IPS-18c (cell line): ENCODE results near the gene RBM20.

Experiments used
- H3K4me3 ChIP-seq: 2 replicates; pipeline ENCODE4 v1.7.0; 2013; ENCODE audit warnings: low read depth, mild to moderate bottlenecking, low read length, moderate library complexity; ENCODE audit not compliant: insufficient read depth
- H3K9me3 ChIP-seq: one replicate; pipeline ENCODE4 v1.6.1; 2013; ENCODE audit warnings: mild to moderate bottlenecking, low read length, moderate library complexity; ENCODE audit not compliant: control insufficient read depth, insufficient read depth

The RBM20 gene

GRCh38 chr10:110641256-110641655 lies 2.9 kb upstream of the RBM20 start:
- H3K9me3 ChIP-seq, result peaks cover 2% of the 10 kb centered on the region
- H3K4me3 ChIP-seq, result no peak overlapping the region

GRCh38 chr10:110642204-110643034 lies 1.7 kb upstream of the RBM20 start:
- Histone ChIP-seq H3K9me3 (peaks cover 2% of the 10 kb centered on the region), H3K4me3 (peak overlapping the region; percentile 62; the same call in 1 of the 2 replicates)

GRCh38 chr10:110643035-110643652 lies 992 bp upstream of the RBM20 start:
- Histone ChIP-seq H3K9me3 (peaks cover 2% of the 10 kb centered on the region), H3K4me3 (peak overlapping the region; percentile 62)

DNA sequence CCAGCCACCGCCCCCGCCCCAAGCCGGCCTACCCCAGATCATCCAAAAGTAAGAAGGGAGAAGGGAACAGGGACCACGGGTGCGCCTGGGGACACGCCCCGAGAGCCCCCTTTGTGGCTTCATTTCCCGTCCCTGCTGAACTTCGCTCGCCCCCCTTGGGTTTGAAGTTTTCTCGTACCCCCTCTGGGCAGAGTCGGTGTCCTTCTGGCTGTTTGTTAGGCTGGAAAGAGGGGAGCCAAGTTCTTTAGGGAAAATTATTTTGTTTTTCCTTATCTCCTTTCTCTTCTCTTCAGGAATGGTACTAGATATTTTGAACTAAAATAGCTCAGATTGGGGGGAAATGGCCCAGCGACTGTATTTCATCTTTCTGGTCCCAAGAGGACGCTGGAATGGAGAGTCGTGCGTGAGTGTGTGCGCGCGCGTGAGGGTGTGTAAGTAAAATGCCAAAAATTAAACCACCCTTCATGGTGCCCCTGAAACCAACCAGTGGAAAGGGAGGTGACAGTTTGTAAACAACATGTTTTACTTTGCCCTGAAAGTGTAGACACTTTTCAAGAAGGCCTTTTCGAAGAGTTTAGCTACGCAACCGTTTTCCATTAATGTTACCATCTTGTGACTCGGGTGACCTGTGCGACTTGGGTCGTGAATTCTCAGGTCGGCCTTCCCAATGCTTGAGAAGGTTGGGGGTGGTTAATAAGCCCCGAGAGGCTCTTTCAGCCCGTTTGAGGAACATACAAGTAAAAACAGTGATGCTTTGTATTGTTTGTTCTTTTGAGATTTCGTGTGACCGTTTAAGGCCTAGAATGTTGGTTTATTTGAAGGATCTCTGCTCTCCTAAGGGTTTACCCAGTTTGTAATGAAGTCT lies 694 bp downstream of the RBM20 start:
- H3K4me3 ChIP-seq, result peak overlapping the region; percentile 62
- H3K9me3 ChIP-seq, result peaks cover 2% of the 10 kb centered on the region

DNA sequence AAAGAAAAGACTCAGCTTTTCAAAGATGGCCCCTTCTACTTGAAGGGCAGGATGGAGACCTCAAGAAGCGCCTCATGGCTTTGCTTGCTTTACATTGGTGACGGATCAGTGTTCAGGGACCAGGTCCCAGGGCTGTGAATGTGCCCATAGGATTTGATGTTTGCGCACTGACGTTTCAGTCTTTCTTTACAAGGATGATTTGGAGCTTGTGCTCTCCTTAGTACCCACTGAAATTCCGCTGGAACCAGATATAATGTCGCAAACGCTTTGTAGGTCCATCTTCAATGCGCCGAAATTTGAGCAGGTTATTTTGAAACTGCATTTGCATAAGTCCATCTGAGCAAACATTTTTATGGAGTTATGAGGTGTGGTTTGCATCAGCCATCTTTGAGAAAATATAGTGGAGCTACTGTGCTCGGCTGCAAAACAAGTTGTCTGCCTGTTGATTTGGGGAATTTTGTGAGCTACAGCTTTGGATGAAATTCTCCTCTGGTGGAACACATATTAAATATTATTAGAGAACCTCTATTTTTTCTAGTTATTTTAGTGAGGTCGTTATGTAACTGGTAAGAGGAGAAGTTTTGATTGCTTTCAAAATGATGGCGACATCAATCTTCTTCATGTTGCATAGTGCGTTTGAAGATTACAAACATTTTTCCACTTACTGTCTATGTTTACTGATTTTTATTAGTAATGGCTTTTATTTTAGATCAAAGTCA lies 2.4 kb downstream of the RBM20 start:
- peaks cover 2% of the 10 kb centered on the region for H3K9me3 ChIP-seq
- no peak overlapping the region for H3K4me3 ChIP-seq

DNA sequence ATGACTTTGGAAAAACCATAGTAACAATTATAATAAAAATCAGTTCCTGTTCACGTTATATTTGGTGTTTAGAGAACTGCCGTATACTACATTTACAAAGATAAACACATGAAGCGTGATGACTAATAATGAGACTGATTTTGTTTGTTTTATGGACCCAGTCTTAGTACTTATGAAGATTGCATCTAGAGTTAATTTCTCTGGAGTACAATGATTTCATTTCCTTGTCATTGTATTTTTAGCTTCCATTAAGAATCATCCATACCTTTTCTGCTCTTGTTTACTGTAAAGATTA lies 2.9 kb downstream of the RBM20 start:
- H3K9me3 ChIP-seq, result peaks cover 2% of the 10 kb centered on the region
- no peak overlapping the region for H3K4me3 ChIP-seq

GRCh38 chr10:110648692-110649346 lies 4.7 kb downstream of the RBM20 start:
- H3K9me3 ChIP-seq, result no peaks in the 10 kb centered on the region
- H3K4me3 ChIP-seq, result no peak overlapping the region

DNA sequence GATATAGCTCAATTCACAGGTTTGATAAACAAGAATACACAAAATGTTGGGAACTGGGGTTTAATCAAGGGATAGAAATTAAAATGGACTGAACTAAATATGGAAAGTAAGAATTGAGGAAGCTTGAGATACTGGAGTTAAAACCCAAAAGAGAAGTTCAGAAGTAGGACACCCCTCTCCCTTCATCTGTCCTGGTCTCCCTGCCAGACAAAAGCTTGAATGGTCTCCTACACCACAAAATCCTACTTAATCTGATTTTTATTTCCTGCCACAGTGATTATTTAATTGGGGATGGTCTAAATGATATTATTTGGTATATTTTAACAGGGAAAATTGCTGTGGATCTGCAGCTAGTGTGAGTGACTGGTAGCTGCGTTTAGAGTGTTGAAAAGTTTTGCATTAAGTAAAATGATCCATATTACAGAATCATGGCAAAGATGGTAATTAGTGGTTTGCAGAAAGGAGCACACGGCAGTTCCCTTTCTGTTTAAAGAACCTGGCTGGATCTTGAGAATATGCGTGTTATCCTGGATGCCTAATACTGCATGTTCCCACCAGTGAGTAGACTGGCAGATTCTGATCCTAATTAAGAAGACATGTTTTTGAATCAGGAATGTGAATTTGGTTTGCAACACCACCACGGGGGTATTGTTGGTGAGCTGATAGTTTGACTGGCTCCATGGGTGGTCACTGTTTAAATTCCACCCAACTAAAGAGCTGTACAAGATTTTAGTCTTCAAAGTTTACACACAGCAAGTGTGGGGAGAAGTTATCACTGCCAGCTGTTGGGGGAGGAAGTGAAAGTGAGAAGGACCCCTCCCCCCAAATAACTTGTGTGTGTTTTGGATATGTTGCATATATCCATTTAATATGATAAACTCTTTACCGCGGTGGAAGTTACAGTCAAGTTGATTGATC lies 5.5 kb downstream of the RBM20 start:
- Histone ChIP-seq H3K4me3 (no peak overlapping the region), H3K9me3 (no peaks in the 10 kb centered on the region)

DNA sequence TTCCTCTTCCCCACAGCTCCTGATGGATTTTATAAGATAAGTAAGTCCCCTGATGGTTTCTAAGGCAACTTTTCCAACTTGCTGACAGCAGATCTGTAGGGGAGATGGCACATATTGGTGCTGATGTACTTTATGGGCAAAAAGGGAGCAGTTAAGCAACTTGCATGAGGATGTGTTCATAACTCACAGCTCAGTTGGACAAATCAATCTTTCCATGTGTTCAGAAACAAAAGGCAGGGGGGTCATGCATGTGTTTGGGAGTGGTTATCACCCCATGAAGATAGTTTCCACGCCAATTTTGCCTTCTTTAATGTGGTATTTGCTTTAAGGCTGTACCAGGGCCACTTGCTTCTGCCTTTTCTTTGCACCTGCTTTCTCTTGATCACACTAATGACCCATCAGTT lies 6.1 kb downstream of the RBM20 start:
- Histone ChIP-seq H3K4me3 (no peak overlapping the region), H3K9me3 (no peaks in the 10 kb centered on the region)

GRCh38 chr10:110651044-110651958 lies 7.2 kb downstream of the RBM20 start:
- H3K4me3 ChIP-seq, result no peak overlapping the region
- no peaks in the 10 kb centered on the region for H3K9me3 ChIP-seq

GRCh38 chr10:110652475-110653118 lies 8.5 kb downstream of the RBM20 start:
- H3K9me3 ChIP-seq, result no peaks in the 10 kb centered on the region
- H3K4me3 ChIP-seq, result no peak overlapping the region

GRCh38 chr10:110655320-110655719 lies 11.2 kb downstream of the RBM20 start:
- no peak overlapping the region for H3K4me3 ChIP-seq
- H3K9me3 ChIP-seq, result no peaks in the 10 kb centered on the region

GRCh38 chr10:110656612-110657011 lies 12.5 kb downstream of the RBM20 start:
- no peaks in the 10 kb centered on the region for H3K9me3 ChIP-seq
- H3K4me3 ChIP-seq, result no peak overlapping the region

DNA sequence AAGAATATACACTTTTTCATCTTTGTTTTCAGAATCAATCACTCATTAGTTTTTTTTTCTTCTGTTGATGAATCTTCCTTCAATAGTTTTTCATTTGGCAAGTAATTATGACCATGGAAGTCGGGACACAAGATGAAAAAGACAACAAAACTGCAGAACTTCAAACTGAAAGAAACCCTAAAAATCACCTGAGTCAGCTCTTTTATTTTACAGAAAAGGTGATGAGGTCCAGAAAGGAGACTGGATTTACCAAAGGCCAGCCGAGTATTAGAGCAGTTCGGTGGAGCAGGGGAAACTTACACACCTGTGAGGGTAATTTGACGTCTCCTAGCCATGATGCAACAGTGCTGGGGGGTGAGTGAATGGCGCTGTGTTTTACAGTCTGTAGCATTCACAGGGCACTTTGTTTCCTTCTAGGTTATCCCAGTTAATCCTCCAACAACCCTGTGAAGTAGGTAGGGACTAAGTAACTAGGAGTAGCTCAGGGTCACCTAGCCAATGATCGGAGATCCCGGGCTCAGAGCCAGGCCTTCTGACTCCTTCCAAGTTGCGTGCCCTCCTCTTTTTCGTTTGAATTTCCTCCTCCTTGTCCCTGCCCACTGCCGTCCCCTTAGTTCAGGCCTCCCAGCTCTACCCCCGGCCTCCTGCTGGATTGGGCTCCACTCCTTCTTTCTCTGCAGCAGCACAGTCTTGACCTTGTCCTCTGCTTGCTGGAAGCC lies 14.0 kb downstream of the RBM20 start:
- Histone ChIP-seq H3K4me3 (no peak overlapping the region), H3K9me3 (peaks cover 2% of the 10 kb centered on the region)
